Stimulated activated CD4-positive, alpha-beta T cell treated with anti-CD3 and anti-CD28 coated beads, TNF-alpha, amount 100 ng/mL, for 4 hours (primary cell): Measurements from ENCODE around the gene AHNAK.
A peak's percentile ranks its signal among the peaks of the same experiment; 100 is the strongest.
"Not testable (repeated sequence)": the region's sequence is repeated elsewhere in the genome, so short reads cannot be mapped to it uniquely, and the experiment has no call there.

Experiments used
- DNase-seq, 3 experiments: peaks; one replicate each; pipeline ENCODE4 v3.0.0-alpha.2; 2020; ENCODE audit warnings: low read depth in 3 of 3

AHNAK gene, protein sequence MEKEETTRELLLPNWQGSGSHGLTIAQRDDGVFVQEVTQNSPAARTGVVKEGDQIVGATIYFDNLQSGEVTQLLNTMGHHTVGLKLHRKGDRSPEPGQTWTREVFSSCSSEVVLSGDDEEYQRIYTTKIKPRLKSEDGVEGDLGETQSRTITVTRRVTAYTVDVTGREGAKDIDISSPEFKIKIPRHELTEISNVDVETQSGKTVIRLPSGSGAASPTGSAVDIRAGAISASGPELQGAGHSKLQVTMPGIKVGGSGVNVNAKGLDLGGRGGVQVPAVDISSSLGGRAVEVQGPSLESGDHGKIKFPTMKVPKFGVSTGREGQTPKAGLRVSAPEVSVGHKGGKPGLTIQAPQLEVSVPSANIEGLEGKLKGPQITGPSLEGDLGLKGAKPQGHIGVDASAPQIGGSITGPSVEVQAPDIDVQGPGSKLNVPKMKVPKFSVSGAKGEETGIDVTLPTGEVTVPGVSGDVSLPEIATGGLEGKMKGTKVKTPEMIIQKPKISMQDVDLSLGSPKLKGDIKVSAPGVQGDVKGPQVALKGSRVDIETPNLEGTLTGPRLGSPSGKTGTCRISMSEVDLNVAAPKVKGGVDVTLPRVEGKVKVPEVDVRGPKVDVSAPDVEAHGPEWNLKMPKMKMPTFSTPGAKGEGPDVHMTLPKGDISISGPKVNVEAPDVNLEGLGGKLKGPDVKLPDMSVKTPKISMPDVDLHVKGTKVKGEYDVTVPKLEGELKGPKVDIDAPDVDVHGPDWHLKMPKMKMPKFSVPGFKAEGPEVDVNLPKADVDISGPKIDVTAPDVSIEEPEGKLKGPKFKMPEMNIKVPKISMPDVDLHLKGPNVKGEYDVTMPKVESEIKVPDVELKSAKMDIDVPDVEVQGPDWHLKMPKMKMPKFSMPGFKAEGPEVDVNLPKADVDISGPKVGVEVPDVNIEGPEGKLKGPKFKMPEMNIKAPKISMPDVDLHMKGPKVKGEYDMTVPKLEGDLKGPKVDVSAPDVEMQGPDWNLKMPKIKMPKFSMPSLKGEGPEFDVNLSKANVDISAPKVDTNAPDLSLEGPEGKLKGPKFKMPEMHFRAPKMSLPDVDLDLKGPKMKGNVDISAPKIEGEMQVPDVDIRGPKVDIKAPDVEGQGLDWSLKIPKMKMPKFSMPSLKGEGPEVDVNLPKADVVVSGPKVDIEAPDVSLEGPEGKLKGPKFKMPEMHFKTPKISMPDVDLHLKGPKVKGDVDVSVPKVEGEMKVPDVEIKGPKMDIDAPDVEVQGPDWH (N-terminal part only)

GRCh38 chr11:62546244-62546928 lies at the start of gene AHNAK:
AHNAK (minus strand) TSS chr11:62546806; CDS start chr11:62536098, 10,708 bp downstream.
- DNase-seq = no peak

- no peak for DNase-seq
Measured at GRCh38 chr11:62595124-62595523, 48.5 kb upstream of the AHNAK start.

DNA sequence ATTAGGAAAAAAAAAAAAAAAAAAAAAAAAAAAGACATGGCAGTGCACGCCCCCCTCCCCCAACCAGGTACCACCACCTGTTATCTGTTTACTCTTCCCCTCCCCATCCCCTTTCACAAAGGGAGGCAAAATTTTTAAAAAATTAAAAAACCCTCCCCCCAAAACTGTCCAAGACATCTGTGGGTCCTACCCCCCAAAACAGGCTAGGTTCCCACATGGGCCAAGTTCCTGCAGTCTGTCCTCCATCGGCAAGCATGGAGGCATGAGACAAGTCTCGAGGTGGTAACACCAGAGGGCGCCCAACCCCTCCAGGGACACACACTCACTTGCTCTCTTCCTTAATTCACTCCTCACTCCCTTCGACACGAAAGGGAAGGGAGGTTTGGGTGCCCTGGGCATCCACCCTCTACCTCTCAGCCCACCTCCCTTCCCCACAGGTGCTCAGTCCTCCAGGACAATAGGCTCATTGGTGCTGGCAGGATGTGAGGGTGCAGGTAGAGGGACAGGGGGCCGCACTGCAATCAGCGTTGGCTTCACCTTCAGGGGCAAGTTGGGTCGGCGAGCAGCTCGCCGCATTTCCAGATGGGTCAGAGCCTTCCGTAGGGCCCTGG lies 46.9 kb upstream of the AHNAK start:
- peak in 2 of 3 experiments; percentile 62 to 67 for DNase-seq

DNA sequence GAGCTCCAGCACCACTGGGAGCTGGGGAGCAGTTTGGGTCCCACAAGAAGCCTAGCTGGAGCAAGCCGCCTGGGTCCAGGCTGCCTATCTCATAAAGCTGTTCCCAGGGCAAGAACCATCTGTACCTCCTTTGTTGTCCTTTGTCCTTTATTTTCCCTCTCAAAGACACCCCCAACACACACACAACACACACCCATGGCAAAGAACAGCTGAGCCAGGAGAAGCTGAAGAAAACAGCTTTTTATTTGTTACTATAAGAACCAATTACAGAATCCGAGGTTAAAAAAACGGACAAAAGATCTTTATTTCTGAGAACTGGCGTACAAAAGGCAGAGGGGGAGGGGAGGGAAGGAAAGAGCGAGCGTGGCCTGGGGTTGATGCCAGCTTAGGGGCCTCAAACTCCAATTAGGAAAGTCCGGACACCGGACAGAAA lies 46.4 kb upstream of the AHNAK start:
- no peak for DNase-seq

GRCh38 chr11:62592146-62592815 lies 45.7 kb upstream of the AHNAK start:
- DNase-seq = no peak

DNA sequence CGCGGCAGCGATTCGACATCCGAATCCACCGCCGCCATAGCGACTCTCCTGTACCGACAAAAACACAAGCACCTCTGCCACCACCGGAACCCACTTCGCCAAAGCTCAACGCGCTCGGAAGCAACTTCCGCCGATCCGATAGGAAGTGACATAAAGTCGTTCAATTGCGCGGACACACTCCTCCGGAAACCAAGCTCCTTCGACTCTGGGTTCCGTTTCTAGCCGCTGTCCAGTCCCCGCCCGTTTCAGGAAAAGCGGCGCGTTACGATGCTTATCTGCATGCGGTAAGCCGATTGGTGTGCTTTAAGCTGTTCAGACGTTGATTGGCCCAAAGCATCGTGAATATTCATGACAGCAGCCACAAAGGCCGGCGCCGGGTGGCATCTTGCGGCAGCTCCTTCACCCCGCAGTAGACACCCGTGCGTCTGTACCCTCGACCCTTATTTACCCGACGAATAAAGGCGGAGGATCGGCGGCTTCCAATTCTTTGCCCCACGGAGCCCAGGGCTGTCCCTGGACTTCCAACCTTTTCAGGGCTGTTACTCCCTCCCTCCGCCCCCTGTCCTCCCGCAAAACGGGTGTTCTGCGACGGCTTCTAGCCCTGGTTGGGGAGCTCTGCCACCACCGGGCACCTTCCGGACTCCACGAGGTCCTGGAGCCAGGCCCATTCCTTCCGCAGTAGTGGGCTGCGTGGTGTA lies 45.0 kb upstream of the AHNAK start, which contains the start of gene TUT1:
TUT1 (minus strand) TSS at position 76 of the 698 bp plus-strand sequence; CDS start at position 38, 38 bp downstream.
- peak; percentile 77 to 93 (median 92) for DNase-seq

DNA sequence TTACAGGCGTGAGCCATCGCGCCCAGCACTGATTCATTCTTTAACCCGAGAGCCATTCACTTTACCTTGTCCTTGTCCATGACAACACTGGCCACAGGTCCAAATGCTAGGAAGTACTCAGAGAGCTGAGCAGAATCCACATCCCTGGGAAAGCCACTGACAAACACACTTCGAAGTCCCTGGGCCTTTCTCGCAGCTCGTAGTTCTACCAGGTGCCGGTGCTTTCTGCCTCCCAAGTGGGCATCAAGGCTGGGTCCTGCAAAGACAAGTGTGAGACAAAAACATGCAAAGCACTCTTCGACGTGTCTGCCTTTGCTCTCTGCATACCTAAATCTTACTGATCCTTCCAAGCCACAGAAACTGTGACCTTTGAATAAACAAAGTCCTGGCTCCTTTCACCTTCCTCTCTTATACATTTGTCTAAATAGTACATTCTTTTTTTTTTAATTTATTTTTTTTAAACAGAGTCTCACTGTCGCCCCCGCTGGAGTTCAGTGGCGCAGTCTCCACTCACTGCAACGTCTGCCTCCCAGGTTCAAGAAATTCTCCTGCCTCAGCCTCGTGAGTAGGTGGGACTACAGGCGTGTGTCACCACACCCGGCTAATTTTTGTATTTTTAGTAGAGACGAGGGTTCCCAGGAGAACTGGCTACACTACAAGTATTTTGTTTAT lies 42.5 kb upstream of the AHNAK start:
- no peak for DNase-seq

GRCh38 chr11:62585356-62585755 lies 38.8 kb upstream of the AHNAK start:
- DNase-seq = not testable (repeated sequence)

DNA sequence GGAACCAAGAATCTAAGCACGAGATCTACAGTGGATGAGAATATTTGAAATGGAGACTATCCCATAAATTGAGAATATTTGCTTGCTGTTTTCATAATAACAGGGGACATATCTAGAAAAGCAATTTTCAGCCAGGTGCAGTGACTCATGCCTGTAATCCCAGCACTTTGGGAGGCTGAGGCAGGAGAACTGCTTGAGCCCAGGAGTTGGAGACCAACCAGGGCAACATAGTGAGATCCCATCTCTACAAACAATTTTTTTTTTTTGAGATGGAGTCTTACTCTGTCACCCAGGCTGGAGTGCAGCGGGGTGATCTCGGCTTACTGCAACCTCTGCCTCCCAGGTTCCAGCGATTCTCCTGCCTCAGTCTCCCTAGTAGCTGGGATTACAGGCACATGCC lies 35.1 kb upstream of the AHNAK start:
- not testable (repeated sequence) for DNase-seq

GRCh38 chr11:62580959-62581715 lies 34.5 kb upstream of the AHNAK start:
- DNase-seq = no peak

DNA sequence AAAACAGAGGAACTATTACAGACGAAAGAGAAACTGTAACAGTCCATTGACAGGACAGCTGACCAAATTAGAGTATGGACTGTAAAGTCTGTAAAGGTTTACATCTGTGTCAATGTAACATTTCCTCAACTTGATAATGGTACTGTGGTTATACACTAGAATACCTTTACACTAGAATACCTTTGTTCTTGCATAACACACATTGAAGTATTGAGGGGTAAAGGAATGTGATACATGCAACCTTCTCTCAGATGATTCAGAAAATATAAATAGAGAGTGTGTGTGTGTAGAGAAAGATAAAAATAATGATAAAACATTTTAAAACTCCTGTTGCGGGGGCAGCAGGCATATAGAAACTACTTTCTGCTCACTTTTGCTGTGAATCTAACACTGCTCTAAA lies 32.6 kb upstream of the AHNAK start:
- no peak for DNase-seq

GRCh38 chr11:62578541-62578940 lies 31.9 kb upstream of the AHNAK start:
- no peak for DNase-seq

- no peak for DNase-seq
Measured at GRCh38 chr11:62577046-62577714, 30.6 kb upstream of the AHNAK start.

- DNase-seq = no peak
Measured at GRCh38 chr11:62575837-62576236, 29.2 kb upstream of the AHNAK start.

- no peak for DNase-seq
Measured at GRCh38 chr11:62575156-62575555, 28.6 kb upstream of the AHNAK start.

DNA sequence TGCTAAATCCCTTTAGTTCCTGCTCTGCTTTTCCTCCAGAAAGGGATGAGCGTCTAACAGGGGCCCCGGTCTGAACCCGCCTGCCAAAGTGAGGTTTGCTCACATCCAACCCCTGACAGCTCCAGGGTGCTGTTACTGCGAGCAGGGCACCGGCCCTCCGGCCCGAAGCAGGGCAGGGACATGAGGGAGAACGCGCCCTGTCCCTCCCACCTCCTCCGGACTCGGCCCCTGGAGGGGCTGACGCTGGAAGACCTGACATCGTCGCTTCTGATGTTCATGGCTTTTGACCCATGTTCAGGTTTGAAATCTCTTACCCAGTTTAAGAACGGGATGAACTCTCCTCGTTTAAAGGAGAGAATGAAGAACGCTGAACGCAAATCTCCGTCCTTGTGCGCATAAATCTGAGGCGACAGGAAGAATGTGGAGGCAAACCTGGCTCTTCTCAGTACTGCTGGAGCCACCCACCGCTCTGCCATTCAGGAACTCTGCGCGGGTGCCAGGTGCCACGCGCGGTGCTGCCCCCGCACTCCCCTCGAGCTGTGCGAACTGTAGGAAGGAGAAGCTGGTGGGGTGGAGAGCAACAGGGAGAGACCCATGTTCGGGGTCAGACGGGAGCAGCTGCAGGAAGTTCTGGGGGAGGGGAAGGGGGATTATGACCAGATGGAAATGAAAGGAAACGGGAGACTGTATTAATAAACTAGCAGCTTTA lies 27.9 kb upstream of the AHNAK start:
- no peak for DNase-seq
